Stimulated activated CD4-positive, alpha-beta T cell treated with anti-CD3 and anti-CD28 coated beads, TNF-alpha, amount 100 ng/mL, for 24 hours (primary cell): ENCODE measurements around the gene AGAP1.

Source experiments
- DNase-seq, 3 experiments: peaks; one replicate each; pipeline ENCODE4 v3.0.0-alpha.2; 2020; ENCODE audit warnings: low read depth in 3 of 3

AGAP1 gene

DNA sequence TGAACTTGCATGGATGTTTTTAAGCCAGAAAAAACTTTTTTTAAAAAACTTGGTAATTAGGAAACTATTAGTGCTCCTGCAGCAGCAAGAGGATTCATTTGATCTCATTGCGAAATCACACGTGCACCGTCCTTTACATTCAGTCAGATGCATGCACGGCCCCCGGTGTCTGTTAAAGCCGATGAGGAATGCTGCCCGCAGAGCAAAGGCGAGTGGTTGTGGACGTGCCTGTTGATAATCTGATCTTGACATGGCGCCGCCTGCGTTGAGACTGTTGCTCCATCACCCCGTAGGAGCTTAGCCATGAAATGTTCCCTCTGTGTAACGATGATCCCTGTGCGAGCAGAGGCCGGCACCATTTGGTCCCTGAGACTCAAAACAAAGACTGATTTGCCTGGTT is 374.4 kb downstream of the AGAP1 start:
- DNase-seq, result no peak

DNA sequence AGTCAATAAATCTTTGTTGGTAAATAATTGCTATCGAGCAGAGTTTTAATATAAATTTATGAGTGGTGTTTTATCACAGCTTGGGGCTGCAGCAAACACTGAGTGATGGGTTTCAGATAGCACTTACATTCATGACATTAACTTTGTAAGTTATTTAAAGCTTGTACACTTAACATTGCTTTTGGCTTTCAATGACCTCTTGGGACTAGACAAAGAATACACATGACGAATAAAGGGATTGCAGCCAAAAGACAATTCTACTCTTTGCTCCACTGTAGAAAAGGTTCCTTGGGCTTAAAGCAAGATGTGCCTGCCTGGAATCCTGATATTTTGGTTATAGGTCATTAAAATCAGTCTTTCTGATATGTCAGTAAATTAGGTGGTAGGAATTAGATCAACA is 374.8 kb downstream of the AGAP1 start:
- no peak for DNase-seq

DNA sequence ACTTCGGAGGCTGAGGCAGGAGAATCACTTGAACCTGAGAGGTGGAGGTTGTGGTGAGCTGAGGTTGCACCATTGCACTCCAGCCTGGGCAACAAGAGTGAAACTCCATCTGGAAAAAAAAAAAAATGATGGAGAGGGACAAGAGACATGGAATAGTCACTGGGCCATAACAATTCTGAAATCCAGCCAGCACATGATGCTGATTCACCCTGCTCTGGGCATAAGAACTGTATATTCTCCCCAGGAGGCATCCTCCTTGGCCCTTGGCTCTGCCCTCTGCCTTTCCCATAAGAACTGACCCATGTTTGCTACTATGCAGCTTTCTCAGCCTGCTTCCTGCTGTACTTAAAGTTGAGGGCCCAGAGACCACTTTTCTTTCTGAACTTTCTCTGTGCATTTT is 376.7 kb downstream of the AGAP1 start:
- DNase-seq, result no peak

DNA sequence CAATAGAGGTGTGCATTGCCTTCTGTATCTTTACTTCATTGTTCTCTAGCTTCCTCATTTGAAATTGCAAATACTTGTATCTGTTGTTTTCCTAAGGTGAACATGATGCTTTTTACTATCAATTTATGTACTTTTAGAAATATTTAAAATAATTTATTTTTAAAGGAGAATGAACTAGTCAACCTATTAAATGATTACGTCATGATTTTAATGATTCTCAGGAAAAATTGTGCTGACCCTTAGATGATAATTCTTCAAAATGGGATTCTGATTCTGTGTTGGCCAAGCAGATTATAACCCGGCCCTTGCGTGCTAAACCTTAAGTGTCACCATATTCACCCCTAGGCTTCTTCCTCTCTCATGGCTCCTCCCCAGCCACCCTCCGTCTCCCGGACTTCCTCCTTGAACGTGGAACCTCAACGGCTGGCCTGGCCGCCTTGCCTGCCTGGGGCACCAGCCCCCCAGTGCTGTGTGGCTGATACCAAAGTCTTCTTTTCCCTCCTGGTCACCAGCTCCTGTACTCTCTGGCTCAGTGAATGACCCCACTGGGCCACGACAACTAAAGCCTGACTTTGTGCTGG is 382.3 kb downstream of the AGAP1 start:
- DNase-seq, result no peak

DNA sequence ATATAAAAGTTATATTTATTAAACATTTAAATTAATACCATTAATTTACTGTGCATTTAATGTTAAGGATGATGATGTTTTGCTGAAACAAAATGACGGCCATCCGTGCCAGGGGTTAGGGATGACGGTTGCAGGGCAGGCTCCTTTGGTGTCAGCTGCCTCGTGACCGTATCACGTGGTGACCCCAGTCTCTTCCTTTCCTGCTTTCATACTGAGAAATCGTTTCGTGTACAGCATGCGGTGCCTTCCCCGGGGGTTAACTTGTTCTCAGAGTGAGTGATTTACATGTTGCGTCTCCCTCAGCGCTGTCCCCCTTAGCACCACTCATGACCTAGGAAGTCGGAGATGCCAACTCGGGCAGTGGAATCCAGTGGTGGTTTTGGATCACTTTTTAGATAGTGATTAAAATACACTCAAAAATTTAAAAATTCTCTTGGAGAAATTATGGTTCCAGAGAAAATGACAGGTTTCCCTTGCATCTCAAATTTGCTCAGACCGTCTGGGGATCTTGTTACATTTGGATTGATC is 383.5 kb downstream of the AGAP1 start:
- DNase-seq, result no peak

DNA sequence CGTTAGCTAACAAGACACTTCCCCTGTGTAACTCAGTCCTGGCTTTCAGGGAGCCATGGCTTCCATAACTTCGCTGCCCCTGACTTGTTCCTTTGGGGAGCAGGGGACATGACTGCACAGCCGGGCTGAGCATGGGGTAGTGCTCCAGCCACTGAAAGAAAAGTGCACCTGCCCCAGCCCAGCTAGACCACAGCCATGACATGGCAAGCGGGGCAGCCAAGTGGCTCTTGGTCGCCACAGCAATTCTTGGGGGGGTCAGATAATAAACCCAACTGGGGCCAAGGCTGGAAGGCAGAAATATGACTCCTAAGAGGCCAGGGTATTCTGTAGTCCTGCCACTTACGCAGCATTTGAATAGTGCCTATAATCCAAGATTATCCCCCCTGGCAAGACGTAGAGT is 385.3 kb downstream of the AGAP1 start:
- DNase-seq, result no peak

DNA sequence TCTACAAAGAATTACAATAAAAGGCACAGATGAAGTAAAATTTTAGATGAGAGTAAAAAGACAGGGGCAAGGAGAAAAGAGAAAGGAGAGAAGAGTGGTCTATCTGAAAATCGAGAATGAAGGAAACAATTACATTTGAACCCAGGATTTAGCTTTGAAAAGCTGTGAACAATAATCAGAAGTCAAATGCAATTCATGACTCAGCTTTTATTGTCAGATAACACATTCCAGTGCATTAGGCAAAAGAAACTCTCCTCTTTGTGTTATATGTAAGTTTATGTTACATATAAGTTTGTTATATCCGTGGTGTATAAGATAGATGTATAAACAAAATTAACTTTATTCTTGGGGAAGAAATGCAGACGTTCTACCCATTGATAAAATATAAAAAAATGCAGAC is 389.8 kb downstream of the AGAP1 start:
- DNase-seq, result no peak

DNA sequence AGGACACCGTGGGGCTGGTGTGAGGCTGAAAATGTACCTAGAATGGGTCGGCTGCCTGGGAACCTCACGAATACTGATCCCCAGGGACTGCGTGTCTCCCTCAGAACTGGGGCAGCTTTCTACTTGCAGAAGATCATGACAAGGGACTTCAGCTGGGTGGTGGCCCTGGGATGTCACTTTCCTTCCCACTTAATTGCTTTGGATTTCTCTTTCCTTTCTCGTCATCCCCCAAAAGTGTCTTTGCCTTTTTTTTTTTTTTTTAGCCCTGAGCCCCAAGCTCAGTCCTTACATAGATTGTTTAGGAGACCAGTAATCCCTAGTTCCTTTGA is 395.4 kb downstream of the AGAP1 start:
- no peak for DNase-seq

DNA sequence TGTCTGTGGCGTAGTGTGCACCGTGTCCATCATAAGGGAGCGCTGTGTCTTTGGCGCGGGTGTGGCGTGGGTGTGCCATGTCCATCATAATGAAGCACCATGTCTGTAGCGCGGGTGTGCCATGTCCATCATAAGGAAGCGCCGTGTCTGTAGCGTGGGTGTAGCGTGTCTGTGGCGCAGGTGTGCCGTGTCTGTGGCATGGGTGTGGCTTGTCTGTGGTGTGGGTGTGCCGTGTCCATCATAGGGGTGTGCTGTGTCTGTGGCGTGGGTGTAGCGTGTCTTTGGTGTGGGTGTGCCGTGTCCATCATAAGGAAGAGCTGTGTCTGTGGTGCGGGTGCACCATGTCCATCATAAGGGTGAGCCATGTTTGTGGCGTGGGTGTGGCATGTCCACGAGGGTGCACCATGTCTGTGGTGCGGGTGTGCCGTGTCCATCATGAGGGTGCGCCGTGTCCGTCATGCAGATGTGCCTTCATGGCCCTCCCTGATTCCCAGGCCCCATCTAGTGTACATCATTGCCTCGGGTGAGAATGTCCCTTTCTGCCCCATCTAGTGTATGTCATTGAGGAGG is 399.4 kb downstream of the AGAP1 start:
- no peak for DNase-seq

DNA sequence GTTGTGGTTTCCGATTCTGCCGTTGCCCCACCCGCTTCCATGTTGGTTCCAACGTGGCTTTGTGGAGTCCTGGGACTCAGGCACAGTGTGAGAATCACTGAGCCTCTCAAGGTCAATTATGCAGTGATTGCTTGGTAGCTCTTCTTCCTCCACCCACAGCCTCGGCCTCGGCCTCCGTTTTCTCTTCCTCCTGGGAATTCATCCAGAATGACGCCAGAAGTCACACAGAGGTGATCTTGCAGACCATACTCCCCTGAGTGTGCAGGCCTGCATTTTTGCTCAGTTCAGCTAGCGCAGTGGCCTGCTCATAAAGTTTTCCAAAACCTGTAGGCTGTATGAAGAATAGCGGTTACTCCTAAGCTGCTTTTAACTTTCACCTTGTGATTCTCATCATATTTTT is 401.0 kb downstream of the AGAP1 start:
- no peak for DNase-seq

DNA sequence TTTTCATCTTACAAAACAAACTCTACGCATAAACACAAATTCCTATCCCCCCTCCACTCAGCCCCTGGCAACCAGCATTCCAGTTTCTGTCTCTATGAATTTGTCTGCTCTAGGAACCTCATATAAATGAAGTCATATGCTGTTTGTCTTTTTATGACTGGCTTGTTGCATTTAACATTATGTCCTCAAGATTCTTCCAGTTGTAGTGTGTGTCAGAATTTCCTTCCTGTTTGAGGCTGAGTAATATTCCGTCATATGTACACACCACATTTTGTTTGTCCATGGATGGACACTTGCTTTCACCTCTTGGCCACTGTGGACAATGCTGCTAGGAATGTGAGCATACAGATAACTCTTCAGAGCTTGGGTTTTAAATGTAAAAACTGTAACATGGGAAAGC is 402.2 kb downstream of the AGAP1 start:
- DNase-seq, result no peak

DNA sequence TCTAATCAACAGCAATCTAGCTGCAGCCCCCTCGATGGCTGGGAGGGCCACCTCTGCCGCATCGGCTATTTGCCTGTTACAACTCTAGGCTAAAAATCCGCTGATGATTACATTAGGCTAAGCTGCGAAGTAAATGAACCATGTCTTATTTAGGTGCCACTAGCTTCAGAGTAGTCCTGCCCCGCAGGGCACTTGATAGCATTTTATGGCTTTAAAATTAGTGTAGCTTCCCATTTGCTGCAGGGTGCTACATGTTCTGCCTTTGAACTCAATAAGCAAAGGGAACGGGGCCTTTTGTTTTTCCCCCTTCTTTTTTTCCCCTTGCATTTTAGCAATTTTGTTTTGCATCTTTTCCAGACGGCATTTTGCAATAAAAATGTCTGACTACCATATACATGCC is 404.1 kb downstream of the AGAP1 start:
- no peak for DNase-seq

DNA sequence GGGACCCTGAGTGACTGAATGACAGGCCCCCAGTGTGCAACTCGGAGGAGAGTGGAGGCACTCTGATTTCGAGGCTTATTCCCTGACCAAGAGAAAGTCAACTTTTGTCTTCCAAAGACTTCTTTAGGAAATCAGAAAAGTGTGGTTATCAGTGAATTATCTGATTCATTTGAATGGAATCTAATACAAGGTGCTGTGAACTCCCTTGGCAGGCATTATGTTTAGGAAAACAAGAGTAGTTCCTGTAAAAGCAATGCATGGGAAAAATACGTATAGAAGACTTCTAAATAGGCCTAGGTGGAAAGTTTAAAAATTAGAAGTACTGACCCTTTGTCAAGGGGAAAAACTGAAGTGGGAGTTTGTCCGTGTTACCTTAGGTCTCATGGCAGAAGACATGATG is 404.9 kb downstream of the AGAP1 start:
- DNase-seq, result no peak

DNA sequence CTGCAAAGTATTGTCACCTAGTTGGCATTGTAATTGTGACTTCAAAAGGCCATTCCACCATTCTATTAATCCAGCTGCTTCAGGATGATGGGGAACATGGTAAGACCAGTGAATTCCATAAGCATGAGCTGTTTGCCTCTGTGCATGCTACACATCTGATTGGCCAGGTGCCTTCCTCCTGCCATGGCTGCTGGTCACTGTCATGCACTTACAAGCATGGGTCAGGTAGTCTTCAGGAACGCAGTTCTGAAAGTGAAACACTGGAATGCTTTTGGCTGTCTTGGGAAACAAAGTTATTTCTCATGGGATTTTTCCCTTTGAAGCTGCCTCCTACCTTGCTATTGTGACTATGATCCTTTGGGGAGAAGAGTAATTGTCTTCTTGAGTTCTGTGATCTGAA is 406.8 kb downstream of the AGAP1 start:
- no peak for DNase-seq

DNA sequence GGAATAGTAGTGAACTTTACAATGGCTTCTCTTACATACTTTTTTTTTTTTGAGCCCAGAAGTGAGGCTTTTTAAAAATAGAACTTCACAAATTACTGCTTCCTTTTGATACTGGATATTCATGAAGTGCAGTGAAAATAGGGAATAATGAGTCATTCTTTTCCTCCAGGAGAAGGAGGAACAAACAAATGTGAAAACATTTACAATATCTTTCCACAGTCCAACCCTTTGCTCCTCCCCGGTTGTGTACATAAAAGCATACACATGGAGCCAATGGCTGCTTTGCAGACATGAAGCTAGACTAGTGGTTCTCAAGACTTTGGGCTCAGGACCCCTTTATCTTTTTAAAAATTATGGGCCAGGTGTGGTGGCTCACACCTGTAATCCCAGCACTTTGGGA is 407.4 kb downstream of the AGAP1 start:
- no peak for DNase-seq

DNA sequence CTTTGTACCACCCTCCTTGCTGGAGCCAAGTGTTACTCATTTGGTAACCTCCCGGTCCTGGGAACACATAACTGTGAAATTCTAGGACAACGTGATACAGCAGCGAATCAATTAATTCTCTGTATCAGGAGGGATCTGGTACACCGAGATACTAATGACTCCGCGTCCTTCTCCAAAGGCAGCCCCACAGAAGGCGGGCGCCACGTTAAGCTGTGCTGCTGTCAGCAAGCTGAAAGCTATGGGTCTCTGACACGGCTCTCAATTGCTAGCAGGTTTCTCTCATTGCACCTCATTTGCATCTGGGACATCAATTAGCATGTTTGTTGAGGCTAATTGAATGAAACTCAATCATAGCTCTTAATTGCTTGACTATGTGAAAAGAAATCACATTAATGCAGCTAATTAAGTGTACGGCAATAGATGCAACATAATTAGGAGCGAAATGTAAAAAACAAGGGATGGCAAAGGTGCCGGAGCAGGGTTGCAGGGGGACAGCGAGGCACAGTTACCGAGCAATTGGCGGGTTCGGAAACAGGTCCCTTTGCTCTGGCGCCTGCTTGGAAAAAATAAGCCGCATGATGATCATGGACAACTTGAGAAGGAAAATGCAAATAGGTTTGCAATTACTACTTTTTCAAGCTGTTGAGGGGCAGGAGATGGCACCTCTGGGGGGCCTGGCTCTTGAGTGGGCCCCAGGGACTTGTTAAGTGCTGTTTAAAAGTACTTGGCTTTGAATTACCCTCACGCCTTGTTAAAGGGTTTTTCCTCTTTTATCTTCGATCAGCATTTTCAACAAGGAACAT is 410.1 kb downstream of the AGAP1 start:
- DNase-seq, result no peak

DNA sequence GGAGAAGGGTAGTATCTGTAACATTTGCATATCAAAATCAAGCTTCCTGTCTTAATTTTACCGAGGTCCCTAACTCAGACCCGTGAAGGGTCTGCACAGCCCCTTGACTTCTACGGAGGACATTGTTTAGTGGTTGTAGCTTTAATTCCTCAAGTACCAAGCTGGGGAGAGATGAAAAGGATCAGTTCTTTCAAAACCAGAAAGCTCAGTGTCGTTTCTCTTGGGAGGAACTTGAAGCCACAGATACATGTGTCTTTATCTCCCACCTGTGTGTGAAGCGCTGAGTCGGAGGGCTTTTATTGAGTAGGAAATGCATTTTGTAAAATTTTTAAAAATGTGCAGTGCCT is 410.7 kb downstream of the AGAP1 start:
- DNase-seq, result no peak

DNA sequence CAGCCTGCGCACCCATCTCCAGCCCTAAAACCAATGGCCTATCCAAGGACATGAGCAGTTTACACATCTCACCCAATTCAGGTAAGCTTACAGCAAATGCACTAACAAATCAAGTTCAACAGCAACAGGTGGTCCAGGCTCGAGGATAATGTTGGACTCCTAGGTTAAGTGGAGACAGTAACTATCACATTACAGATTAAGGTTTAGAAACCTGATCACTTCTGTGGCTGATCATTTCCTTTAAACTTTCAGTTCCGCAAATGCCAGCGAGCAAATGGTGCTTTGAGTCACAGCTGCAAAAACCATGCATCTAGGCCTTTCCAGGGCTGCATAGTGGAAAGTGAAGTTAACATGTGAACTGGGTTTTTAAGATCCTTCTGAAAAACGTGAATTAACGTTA is 415.0 kb downstream of the AGAP1 start:
- DNase-seq, result no peak

DNA sequence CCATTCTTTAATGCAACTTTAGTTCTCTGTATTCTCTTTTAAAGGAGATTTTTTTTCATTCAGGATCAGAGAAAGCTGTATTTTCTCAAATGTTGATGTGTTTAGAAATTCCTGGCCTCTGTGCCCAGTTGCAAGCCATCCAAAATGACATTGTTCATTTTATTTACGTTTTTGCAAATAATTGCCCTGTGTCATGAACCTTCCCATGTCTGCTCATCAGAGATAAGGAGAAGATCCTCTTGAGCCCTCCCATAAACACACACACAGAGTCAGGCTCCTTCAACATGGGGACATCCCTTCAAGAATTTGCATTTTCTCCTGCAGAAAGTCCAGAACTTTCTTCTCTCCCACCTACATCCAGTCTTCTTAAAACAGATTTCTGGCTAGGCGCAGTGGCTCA is 415.5 kb downstream of the AGAP1 start:
- DNase-seq, result no peak

DNA sequence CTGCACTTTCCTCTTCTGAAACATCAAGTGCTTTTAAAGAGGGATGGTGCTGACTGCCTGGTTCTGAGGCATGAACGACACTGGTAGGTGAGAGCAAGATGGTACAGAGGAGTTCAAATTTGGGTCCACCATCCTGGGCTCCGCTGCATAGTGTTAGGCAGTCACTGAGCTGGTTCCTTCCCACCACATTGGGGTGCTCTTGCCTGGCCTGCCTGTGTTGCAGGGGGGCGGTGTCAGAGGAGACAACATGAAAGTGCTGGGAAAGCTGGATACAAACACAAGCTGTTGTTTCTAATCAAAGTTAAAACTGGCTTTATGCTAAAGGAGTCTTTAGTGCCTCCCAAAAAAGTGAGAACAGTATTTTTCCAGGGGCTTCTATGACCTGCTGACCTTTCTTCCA is 416.2 kb downstream of the AGAP1 start:
- DNase-seq, result no peak

DNA sequence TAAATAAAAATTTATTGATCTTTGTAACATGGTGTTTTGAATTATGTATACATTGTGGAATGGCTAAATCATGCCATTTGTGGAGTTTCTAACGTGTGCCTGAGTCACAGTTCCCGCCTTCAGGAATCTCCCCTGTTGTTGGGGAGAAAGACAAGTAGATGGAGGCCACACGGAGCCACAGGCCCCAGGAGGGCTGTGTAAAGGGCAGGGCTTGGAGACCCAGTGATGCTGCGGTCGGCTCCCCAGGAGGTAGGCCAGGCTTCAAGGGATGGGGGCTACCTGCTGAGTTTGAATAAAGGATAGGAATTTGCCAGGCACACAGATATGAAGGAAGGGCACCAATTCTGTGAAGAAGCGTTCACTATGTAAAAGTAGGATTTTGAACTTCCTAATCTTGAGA is 417.3 kb downstream of the AGAP1 start:
- no peak for DNase-seq

DNA sequence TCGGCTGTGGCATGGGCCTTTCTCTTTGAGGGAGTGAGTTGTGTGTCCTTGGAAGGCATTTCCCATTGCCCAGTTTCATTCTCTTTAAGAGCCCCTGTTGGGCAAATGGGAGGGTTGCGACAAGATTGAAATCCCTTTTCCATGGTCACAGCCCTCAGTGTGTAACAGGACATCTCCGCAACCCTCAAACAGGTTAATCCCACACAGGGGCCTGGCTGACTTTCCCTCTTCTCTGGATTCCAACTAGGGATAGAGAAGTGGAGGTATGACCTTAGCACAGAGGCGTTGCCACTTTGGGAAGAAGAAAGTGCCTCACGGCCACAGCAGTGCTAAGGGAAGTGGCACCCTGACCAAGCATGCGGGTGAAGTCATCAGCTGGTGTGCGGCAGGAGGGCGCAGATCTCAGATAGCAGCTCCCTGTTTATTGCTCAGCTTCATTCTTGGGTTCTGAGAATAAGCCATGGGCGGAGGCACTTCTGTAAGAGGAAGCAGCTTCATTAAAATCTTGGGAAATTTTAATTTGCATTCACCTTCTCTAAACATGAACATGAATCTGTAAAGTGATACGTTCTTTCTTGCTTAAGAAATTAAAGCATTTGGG is 417.9 kb downstream of the AGAP1 start:
- no peak for DNase-seq

DNA sequence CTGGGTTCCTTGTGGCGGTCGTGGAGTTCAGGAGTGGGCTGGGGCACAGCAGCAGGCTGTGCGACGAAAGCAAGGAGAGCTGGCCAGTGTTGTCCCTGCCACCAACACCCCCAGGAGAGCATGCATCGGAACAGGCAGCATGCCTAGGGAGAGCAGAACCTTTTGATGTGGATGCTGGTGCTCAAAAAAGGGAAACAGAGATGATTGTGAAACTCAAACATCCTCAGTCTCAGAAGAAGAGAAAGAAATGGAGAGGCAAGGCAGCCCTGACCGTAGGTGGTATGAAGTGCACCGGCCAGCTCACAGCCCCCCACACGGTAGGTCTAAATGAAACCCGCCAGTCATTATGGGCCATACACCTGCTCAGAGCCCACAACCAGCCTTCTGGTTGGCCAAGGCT is 420.9 kb downstream of the AGAP1 start:
- DNase-seq, result no peak
